ENCODE data around the gene MMS19.

- no peak for TF ChIP-seq CTCF (IDR thresholded peaks at IDR 0.05)
- no peak for TF ChIP-seq POLR2A (IDR thresholded peaks at IDR 0.05)
Observed at GRCh38 chr10:97427571-97428179, 70.5 kb downstream of the MMS19 start.
